Uterus (tissue), 4 donors: ENCODE results near the gene CASP10. TPM values are rescaled to one million over a fixed set of nuclear protein-coding genes. Genes with fewer than 3 reads are reported as not detected.
A peak's percentile ranks its signal among the peaks of the same experiment; 100 is the strongest.

ENCODE experiments used
- DNase-seq, 2 donors: peaks; one replicate each; pipeline ENCODE4 v3.0.0-alpha.2; 2019 to 2020
- H3K27ac ChIP-seq, 2 donors: fragments of 200-600 bp; sonication (generic); 1 replicate in 1 of 2; 2 replicates in 1 of 2; pipeline ENCODE4 v1.5.1; 2016 to 2018
- H3K27me3 ChIP-seq, 2 donors: fragments of 200-600 bp; sonication (generic); one replicate each; pipeline ENCODE4 v1.5.1; 2018 to 2019; ENCODE audit warnings: control low read depth in 1 of 2
- H3K36me3 ChIP-seq, 2 donors: fragments of 200-600 bp; sonication (generic); one replicate each; pipeline ENCODE4 v1.5.1; 2019; ENCODE audit warnings: control low read depth in 1 of 2
- H3K4me1 ChIP-seq, 2 donors: fragments of 200-600 bp; sonication (generic); one replicate each; pipeline ENCODE4 v1.5.1; 2018 to 2019; ENCODE audit warnings: control low read depth in 1 of 2
- H3K4me3 ChIP-seq, 2 donors: fragments of 200-600 bp; sonication (generic); 1 replicate in 1 of 2; 2 replicates in 1 of 2; pipeline ENCODE4 v1.5.1; 2018 to 2019; ENCODE audit warnings: mild to moderate bottlenecking in 1 of 2
- H3K9me3 ChIP-seq, 2 donors: fragments of 200-600 bp; sonication (generic); one replicate each; pipeline ENCODE4 v1.5.1; 2019; ENCODE audit warnings: control low read depth in 1 of 2
- CTCF ChIP-seq, 4 experiments: fragments of 200-600 bp in 2 of 4; fragments of 450-650 bp in 2 of 4; sonication (generic) in 2 of 4; IDR thresholded peaks; one replicate each; pipeline ENCODE4 v1.5.1; 2016 to 2019; ENCODE audit warnings: antibody characterized with exemption in 4 of 4, mild to moderate bottlenecking in 2 of 4, moderate library complexity in 1 of 4
- POLR2A ChIP-seq, 2 donors: fragments of 450-650 bp; IDR thresholded peaks; one replicate each; pipeline ENCODE4 v1.6.1; 2016; ENCODE audit warnings: antibody characterized with exemption in 2 of 2, mild to moderate bottlenecking in 1 of 2, moderate library complexity in 1 of 2
- intact Hi-C: fragments of 100-400 bp; cut with DNase I; formaldehyde crosslinking; loops from one replicate; pipeline ENCODE4 v1.15.1; 2023; ENCODE audit warnings: low total_unique reads
- total RNA-seq, 4 donors: library from RNA; depleted of rRNA in 3 of 4; stranded (reverse); fragments of >200 nt in 3 of 4; gene quantifications; one replicate each; pipeline versions ENCODE4 v1.1.0 to v1.2.4, GENCODE V29; 2014 to 2023
- donor health status: DM: yes; HTN: yes; CAD: no.

CASP10 gene
- total RNA-seq, 4 donors from 2014 or later: 1.8 to 21.6 (median 11.7) TPM

- DNase-seq: no peak
- TF ChIP-seq POLR2A (IDR thresholded peaks at IDR 0.05) (no peak), CTCF (IDR thresholded peaks at IDR 0.05) (no peak)
- Histone ChIP-seq H3K36me3 (no peaks in the 10 kb centered on the region), H3K27ac (peak overlapping the region in 1 of 2 donors; percentile 73), H3K27me3 (no peaks in the 10 kb centered on the region), H3K4me1 (no peaks in the 10 kb centered on the region), H3K9me3 (no peaks in the 10 kb centered on the region), H3K4me3 (no peak overlapping the region)
- intact Hi-C loops: no loop called here
These were observed 2.9 kb downstream of the CASP10 start for GRCh38 chr2:201185863-201186262.

- intact Hi-C loops: no loop called here
- Histone ChIP-seq H3K4me1 (no peaks in the 10 kb centered on the region), H3K36me3 (no peaks in the 10 kb centered on the region), H3K4me3 (no peak overlapping the region), H3K9me3 (no peaks in the 10 kb centered on the region), H3K27ac (no peak overlapping the region), H3K27me3 (no peaks in the 10 kb centered on the region)
- TF ChIP-seq POLR2A (IDR thresholded peaks at IDR 0.05) (no peak), CTCF (IDR thresholded peaks at IDR 0.05) (no peak)
- DNase-seq: no peak
These were observed 4.0 kb downstream of the CASP10 start for GRCh38 chr2:201186982-201187381.

DNA sequence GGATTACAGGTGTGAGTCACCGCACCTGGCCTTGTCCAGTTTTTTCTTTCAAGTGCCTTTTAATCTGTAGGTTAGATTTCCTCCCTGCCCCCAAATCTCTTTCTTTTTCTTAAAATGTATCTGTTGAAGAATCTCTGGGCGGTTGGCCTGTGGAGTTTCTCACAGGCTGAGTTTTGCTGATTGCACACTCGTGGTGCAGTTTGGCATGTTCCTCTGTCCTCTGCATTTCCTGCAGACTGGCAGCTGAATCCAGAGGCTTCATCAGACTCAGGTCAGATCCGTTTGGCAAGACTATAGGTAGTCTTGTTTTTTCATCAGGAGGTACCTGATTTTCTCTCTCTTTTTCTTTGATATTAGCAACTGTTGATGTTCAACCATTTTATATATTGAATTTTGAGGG lies 5.5 kb downstream of the CASP10 start:
- DNase-seq: no peak
- Histone ChIP-seq H3K4me1 (no peaks in the 10 kb centered on the region), H3K27me3 (no peaks in the 10 kb centered on the region), H3K27ac (no peak overlapping the region), H3K36me3 (no peaks in the 10 kb centered on the region), H3K9me3 (no peaks in the 10 kb centered on the region), H3K4me3 (no peak overlapping the region)
- TF ChIP-seq CTCF (IDR thresholded peaks at IDR 0.05): no peak
- TF ChIP-seq POLR2A (IDR thresholded peaks at IDR 0.05): no peak
- intact Hi-C loops: no loop called here

GRCh38 chr2:201191132-201191875 lies 8.4 kb downstream of the CASP10 start:
- Histone ChIP-seq H3K36me3 (no peaks in the 10 kb centered on the region), H3K27ac (peak overlapping the region in 1 of 2 donors; percentile 5), H3K27me3 (no peaks in the 10 kb centered on the region), H3K4me3 (no peak overlapping the region), H3K9me3 (no peaks in the 10 kb centered on the region), H3K4me1 (no peaks in the 10 kb centered on the region)
- intact Hi-C loops: no loop called here
- TF ChIP-seq POLR2A (IDR thresholded peaks at IDR 0.05) (no peak), CTCF (IDR thresholded peaks at IDR 0.05) (no peak)
- peak in 1 of 2 donors; percentile 43 for DNase-seq

DNA sequence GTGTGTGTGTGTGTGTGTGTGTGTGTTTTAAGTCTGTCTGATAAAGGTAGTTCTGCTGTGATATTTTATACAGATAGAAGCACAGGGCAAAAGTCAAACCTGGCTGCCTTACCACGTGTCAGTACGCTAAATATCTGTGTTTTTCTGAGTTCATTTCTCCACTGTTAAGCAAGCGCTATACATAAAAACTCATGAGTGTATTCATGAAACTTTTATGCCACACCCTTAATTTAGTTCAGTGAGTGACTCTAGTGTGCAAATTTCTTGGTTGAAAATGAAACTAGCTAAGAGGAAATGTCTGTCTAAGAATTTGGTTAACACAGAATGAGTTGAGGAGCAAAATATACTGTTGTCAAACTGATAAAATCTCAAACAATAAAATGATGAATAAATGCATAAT lies 11.2 kb downstream of the CASP10 start:
- TF ChIP-seq CTCF (IDR thresholded peaks at IDR 0.05) (no peak), POLR2A (IDR thresholded peaks at IDR 0.05) (no peak)
- H3K27ac ChIP-seq: no peak overlapping the region
- H3K4me1 ChIP-seq: no peaks in the 10 kb centered on the region
- H3K9me3 ChIP-seq: no peaks in the 10 kb centered on the region
- H3K36me3 ChIP-seq: no peaks in the 10 kb centered on the region
- intact Hi-C loops: no loop called here
- no peak for DNase-seq
- no peaks in the 10 kb centered on the region for H3K27me3 ChIP-seq
- H3K4me3 ChIP-seq: no peak overlapping the region
